IPS DF 6.9 (cell line): ENCODE results near the gene ATF7IP.
A peak's percentile ranks its signal among the peaks of the same experiment; 100 is the strongest.

Experiments
- DNase-seq: peaks from one replicate; pipeline ENCODE4 v3.0.0-alpha.2; 2013; ENCODE audit warnings: low read depth, low spot score
- H3K27ac ChIP-seq: one replicate; pipeline ENCODE4 v1.5.1; 2013; ENCODE audit warnings: low read length, control low read depth
- H3K27me3 ChIP-seq: 2 replicates; pipeline ENCODE4 v1.6.1; 2013; ENCODE audit warnings: mild to moderate bottlenecking, low read length; ENCODE audit not compliant: control insufficient read depth, insufficient read depth
- H3K36me3 ChIP-seq: 2 replicates; pipeline ENCODE4 v1.6.1; 2013; ENCODE audit warnings: low read length; ENCODE audit not compliant: control insufficient read depth, insufficient read depth
- H3K4me1 ChIP-seq: 2 replicates; pipeline ENCODE4 v1.6.1; 2013; ENCODE audit warnings: low read length; ENCODE audit not compliant: control insufficient read depth, insufficient read depth
- H3K4me3 ChIP-seq: 2 replicates; pipeline ENCODE4 v1.5.1; 2013; ENCODE audit warnings: mild to moderate bottlenecking, low read length
- H3K9me3 ChIP-seq: 2 replicates; pipeline ENCODE4 v1.6.1; 2013; ENCODE audit warnings: low read length, inconsistent platforms; ENCODE audit not compliant: control insufficient read depth, insufficient read depth
- WGBS: extraction: QIAGEN DNeasy Blood & Tissue Kit; methylation state at CpG from one replicate; pipeline ENCODE4 v1.1.7; 2013; ENCODE audit warnings: mixed read lengths, missing lambda C conversion rate; ENCODE audit not compliant: insufficient read length, insufficient coverage; 5-methylcytosine and 5-hydroxymethylcytosine counted together

ATF7IP gene

DNA sequence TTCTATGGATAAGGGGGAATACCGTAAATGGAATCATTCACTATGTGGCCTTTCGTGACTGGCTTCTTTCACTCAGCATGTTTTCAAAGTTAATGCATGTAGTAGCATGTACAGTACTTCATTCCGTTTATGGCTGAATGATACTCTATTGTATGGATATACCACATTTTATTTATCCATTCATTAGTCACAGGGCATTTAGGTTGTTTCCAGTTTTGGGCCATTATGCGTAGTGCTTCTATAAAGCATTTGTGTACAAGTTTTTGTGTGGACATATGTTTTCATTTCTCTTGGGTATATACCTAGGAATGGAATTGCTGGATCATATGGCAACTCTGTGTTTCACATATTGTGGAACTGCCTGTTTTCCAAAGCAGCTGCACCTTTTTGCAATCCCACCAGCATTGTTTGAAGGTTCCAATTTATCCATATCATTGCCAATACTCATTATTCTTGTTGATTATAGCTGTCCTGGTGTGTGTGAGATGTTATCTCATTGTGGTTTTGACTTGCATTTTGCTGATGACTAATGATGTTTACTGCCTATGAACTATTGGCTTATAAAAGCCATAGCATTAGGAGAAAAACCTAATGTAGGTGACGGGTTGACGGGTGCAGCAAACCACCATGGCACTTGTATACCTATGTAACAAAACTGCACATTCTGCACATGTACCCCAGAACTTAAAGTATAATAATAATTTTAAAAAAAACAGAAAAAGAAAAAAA lies 45.5 kb downstream of the ATF7IP start:
- no peaks in the 10 kb centered on the region for H3K36me3 ChIP-seq
- H3K27ac ChIP-seq = no peak overlapping the region
- WGBS = no CpG with 5 or more reads among the region's 6 CpGs
- H3K9me3 ChIP-seq = no peaks in the 10 kb centered on the region
- DNase-seq = no peak
- H3K27me3 ChIP-seq = no peaks in the 10 kb centered on the region
- peaks cover 1% of the 10 kb centered on the region; the same call in 1 of the 2 replicates for H3K4me1 ChIP-seq
- H3K4me3 ChIP-seq = no peak overlapping the region

- peaks cover 1% of the 10 kb centered on the region; the same call in 1 of the 2 replicates for H3K4me1 ChIP-seq
- H3K4me3 ChIP-seq = no peak overlapping the region
- H3K36me3 ChIP-seq = no peaks in the 10 kb centered on the region; the same call in 1 of the 2 replicates
- H3K27ac ChIP-seq = no peak overlapping the region
- WGBS = no CpG with 5 or more reads among the region's 1 CpG
- DNase-seq = no peak
- H3K27me3 ChIP-seq = no peaks in the 10 kb centered on the region
- no peaks in the 10 kb centered on the region for H3K9me3 ChIP-seq
Measured at GRCh38 chr12:14416658-14417057, 51.2 kb downstream of the ATF7IP start.

DNA sequence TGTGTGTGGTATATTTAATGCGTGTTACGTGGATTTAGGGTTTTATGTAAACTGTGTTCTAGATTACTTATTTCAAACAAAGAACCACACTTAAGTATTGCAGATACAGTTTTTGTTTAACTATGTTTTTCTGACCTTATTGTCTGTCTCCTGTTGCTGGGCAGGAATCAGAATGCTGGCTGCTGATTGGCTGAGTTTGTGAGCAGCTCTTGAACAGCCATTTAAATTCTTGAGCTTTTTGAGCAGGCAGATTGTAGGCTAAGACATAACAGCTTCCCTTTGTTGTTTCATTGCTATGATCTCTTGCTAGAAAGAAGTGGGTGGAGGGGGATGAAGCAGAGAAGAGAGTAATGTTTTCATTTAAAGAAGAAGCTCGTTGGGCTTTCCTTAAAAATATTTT lies 52.2 kb downstream of the ATF7IP start:
- DNase-seq = peak; percentile 75
- no peaks in the 10 kb centered on the region for H3K27me3 ChIP-seq
- no peaks in the 10 kb centered on the region for H3K9me3 ChIP-seq
- no peaks in the 10 kb centered on the region; the same call in 1 of the 2 replicates for H3K36me3 ChIP-seq
- WGBS = no CpG with 5 or more reads among the region's 3 CpGs
- H3K4me1 ChIP-seq = peaks cover 1% of the 10 kb centered on the region; the same call in 1 of the 2 replicates
- no peak overlapping the region for H3K27ac ChIP-seq
- no peak overlapping the region for H3K4me3 ChIP-seq

GRCh38 chr12:14418451-14418890 lies 53.0 kb downstream of the ATF7IP start:
- Histone ChIP-seq H3K36me3 (no peaks in the 10 kb centered on the region; the same call in 1 of the 2 replicates), H3K27ac (no peak overlapping the region)
- WGBS = no CpG with 5 or more reads among the region's 3 CpGs

DNA sequence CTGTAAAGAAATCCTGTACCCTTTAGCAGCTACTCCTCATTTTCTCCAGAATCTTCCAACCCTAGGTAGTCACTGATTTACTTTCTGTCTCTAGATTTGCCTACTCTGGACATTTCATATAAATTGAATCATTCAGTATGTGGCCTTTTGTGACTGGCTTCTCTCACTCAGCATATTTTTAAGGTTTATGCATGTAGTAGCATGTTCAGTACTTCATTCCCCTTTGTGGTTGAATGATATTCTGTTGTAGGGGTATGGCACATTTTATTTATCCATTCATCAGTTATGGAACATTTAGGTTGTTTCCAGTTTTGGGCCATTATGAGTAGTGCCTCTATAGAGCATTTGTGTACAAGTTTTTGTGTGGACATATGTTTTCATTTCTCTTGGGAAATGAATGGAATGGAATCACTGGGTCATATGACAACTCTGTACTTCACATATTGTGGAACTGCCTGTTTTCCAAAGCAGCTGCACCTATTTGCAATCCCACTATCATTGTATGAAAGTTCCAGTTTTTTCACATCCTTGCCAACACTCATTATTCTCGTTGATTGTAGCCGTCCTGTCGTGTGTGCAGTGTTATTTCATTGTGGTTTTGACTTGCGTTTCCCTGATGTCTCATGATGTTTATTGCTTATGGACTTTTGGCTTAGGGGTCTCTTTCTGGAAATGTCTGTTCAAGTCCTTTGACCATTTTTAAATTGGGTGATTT lies 57.2 kb downstream of the ATF7IP start:
- no peak overlapping the region for H3K4me3 ChIP-seq
- H3K27me3 ChIP-seq = no peaks in the 10 kb centered on the region
- WGBS = no CpG with 5 or more reads among the region's 4 CpGs
- H3K4me1 ChIP-seq = peaks cover 1% of the 10 kb centered on the region; the same call in 1 of the 2 replicates
- no peaks in the 10 kb centered on the region for H3K9me3 ChIP-seq
- H3K36me3 ChIP-seq = peaks cover 9% of the 10 kb centered on the region
- no peak for DNase-seq
- no peak overlapping the region for H3K27ac ChIP-seq

More at GRCh38 chr12:14418451-14418890, 53.0 kb downstream of the ATF7IP start:
- Histone ChIP-seq H3K4me1 (peaks cover 1% of the 10 kb centered on the region; the same call in 1 of the 2 replicates), H3K9me3 (no peaks in the 10 kb centered on the region), H3K4me3 (no peak overlapping the region), H3K27me3 (no peaks in the 10 kb centered on the region)
- no peak for DNase-seq

- Histone ChIP-seq H3K4me3 (no peak overlapping the region), H3K27me3 (no peaks in the 10 kb centered on the region), H3K4me1 (0 out of 2 replicates have a peak, but pooled peaks cover 1% of the 10 kb centered on the region), H3K27ac (no peak overlapping the region), H3K9me3 (no peaks in the 10 kb centered on the region), H3K36me3 (peaks cover 9% of the 10 kb centered on the region)
- DNase-seq = no peak
- WGBS = no CpG with 5 or more reads among the region's 3 CpGs
Measured at GRCh38 chr12:14424545-14424944, 59.1 kb downstream of the ATF7IP start.

- H3K36me3 ChIP-seq = peaks cover 9% of the 10 kb centered on the region
- H3K4me3 ChIP-seq = no peak overlapping the region
- H3K9me3 ChIP-seq = no peaks in the 10 kb centered on the region
- H3K27me3 ChIP-seq = no peaks in the 10 kb centered on the region
- H3K27ac ChIP-seq = no peak overlapping the region
- H3K4me1 ChIP-seq = peaks cover 1% of the 10 kb centered on the region; the same call in 1 of the 2 replicates
- no peak for DNase-seq
Measured at GRCh38 chr12:14426792-14427191, 61.3 kb downstream of the ATF7IP start.

DNA sequence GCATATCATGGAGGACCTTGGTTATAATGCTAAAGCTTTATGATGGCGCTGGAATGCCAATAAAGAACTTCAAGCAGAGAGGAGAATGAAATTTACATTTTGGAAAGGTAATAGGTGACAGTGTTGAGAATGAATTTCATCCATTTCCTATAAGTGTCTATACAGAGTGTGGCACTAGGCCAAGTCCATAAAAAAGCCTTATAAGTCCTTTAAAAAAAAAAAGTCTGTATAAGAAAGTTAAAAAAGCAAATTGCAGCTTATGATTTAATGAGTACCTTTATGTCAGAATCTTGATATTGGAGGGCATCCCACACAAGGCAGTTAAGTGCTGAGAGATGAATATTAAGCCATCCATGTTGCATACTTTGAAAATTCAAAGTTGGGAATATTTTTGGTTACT lies 62.4 kb downstream of the ATF7IP start:
- Histone ChIP-seq H3K27ac (no peak overlapping the region), H3K4me1 (peaks cover 1% of the 10 kb centered on the region; the same call in 1 of the 2 replicates), H3K36me3 (peaks cover 9% of the 10 kb centered on the region), H3K9me3 (no peaks in the 10 kb centered on the region), H3K4me3 (no peak overlapping the region), H3K27me3 (no peaks in the 10 kb centered on the region)
- DNase-seq = no peak
- WGBS = no CpG with 5 or more reads among the region's 1 CpG

DNA sequence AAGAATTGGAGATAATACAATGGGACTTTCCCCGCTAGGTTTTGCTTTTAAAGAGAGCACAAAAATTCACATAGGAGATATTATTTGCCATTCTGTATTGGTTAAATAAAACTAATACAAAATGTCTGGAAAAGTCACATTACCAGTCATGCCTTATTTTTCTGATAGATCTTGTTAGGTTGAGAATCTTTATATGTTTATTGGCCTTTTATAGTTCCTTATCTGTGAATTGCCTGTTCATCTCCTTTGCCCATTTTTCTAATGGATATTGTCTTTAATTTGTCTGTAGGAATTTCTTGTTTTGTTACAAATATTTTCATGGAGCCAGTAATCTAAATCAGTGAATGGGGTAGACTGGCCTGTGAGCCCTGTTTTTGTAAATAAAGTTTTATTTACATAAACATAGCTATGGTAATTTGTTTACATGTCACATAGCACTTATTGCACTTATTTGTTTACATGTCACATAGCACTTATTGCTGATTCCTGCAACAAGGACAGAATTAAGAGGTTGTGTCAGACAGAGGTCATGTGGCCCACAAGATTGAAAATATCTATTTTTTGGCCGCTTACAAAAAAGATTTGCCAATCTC lies 65.0 kb downstream of the ATF7IP start:
- no CpG with 5 or more reads among the region's 2 CpGs for WGBS
- H3K27ac ChIP-seq = no peak overlapping the region

DNA sequence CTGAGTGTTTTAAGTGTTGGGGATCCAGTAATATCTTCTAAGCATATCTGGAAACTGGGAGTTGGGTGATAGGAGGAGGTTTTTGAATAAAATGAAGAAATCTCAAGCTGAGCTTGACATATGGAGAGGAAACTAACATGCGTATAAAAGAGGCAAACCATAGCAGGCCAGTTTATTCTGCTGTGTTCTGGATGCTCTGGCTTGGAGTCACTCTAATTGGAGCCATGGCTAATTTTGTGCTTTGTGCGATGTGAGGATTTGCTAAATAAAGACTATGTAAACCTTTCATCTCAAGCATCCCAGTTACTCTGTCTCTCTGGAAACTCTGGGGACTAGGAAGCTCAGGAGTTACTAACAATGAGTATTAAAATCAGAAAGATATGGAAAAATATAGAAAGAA lies 66.5 kb downstream of the ATF7IP start:
- H3K9me3 ChIP-seq = no peaks in the 10 kb centered on the region
- H3K4me3 ChIP-seq = no peak overlapping the region
- H3K27ac ChIP-seq = no peak overlapping the region
- DNase-seq = no peak
- no peaks in the 10 kb centered on the region for H3K27me3 ChIP-seq
- H3K36me3 ChIP-seq = peaks cover 4% of the 10 kb centered on the region; the same call in 1 of the 2 replicates
- H3K4me1 ChIP-seq = no peaks in the 10 kb centered on the region; the same call in 1 of the 2 replicates
- no CpG with 5 or more reads among the region's 2 CpGs for WGBS

More for the DNA sequence above, 65.0 kb downstream of the ATF7IP start:
- Histone ChIP-seq H3K9me3 (no peaks in the 10 kb centered on the region), H3K27me3 (no peaks in the 10 kb centered on the region), H3K4me1 (no peaks in the 10 kb centered on the region; the same call in 1 of the 2 replicates), H3K36me3 (0 out of 2 replicates have a peak, but pooled peaks cover 4% of the 10 kb centered on the region), H3K4me3 (no peak overlapping the region)
- DNase-seq = no peak
